ENCODE data around the gene PRSS3.

GRCh38 chr9:33794560-33794959 lies 801 bp upstream of the PRSS3 start:
- TF ChIP-seq ZNF274 (IDR thresholded peaks at IDR 0.05; ENCODE audit: low read depth, low read length): no peak
- TF ChIP-seq YY1 (IDR thresholded peaks at IDR 0.05; ENCODE audit: insufficient read depth, insufficient read length): no peak
